ENCODE results near the gene NTM.

- TF ChIP-seq POLR2AphosphoS5 (IDR thresholded peaks at IDR 0.05) (no peak), POLR2A (IDR thresholded peaks at IDR 0.05) (no peak)
These were observed 596.3 kb downstream of the NTM start for GRCh38 chr11:131966667-131967066.

All from transverse colon (tissue), 3 donors.